ENCODE results near the gene NAB1. TPM values are rescaled to one million over a fixed set of nuclear protein-coding genes. Genes with fewer than 3 reads are reported as not detected.
A peak's percentile ranks its signal among the peaks of the same experiment; 100 is the strongest.
"Not testable (repeated sequence)": the region's sequence is repeated elsewhere in the genome, so short reads cannot be mapped to it uniquely, and the experiment has no call there.

Gene NAB1
- total RNA-seq, 1 donor from 2014 or later: 71.5 TPM

- Histone ChIP-seq H3K36me3 (no peaks in the 10 kb centered on the region), H3K27me3 (no peaks in the 10 kb centered on the region), H3K4me3 (no peak overlapping the region), H3F3A (ENCODE audit: low read depth) (no peaks in the 10 kb centered on the region), H2AFZ (replicated peaks) (no peak overlapping the region), H3K9me3 (ENCODE audit: low read depth) (no peaks in the 10 kb centered on the region), H3K4me2 (no peak overlapping the region), H3K79me2 (ENCODE audit: low read depth) (no peaks in the 10 kb centered on the region), H3K4me1 (peaks cover 5% of the 10 kb centered on the region), H3K27ac (no peak overlapping the region), H3K9ac (no peak overlapping the region), H4K20me1 (ENCODE audit: low read depth) (no peaks in the 10 kb centered on the region)
- no peak overlapping the region for H3K4me3 Mint-ChIP-seq
- no peaks in the 10 kb centered on the region for H3K4me1 Mint-ChIP-seq
- H3K9me3 Mint-ChIP-seq: peaks cover 3% of the 10 kb centered on the region
- TF ChIP-seq EZH2phosphoT487 (IDR thresholded peaks at IDR 0.05) (no peak), CTCF (IDR thresholded peaks at IDR 0.05) (no peak), EZH2 (IDR thresholded peaks at IDR 0.05) (no peak)
- no peaks in the 10 kb centered on the region for H3K36me3 Mint-ChIP-seq
- H3K27ac Mint-ChIP-seq: no peak overlapping the region
- H3K27me3 Mint-ChIP-seq (ENCODE audit: insufficient read depth, low read depth): no peaks in the 10 kb centered on the region
- DNase-seq (ENCODE audit: low spot score): no peak
Measured at GRCh38 chr2:190707726-190708125, 58.8 kb downstream of the NAB1 start.

GRCh38 chr2:190708650-190709049, 59.8 kb downstream of the NAB1 start:
- not testable (repeated sequence) for H3K4me2 ChIP-seq; H3K9ac ChIP-seq; H3K27ac Mint-ChIP-seq; H3K4me1 Mint-ChIP-seq; H3K27me3 ChIP-seq; H3K27ac ChIP-seq; H3K27me3 Mint-ChIP-seq (ENCODE audit: insufficient read depth, low read depth); H3F3A ChIP-seq (ENCODE audit: low read depth); H3K4me3 ChIP-seq; H3K4me3 Mint-ChIP-seq; H3K4me1 ChIP-seq; DNase-seq (ENCODE audit: low spot score); H4K20me1 ChIP-seq (ENCODE audit: low read depth); H3K36me3 ChIP-seq; H3K9me3 Mint-ChIP-seq; H2AFZ ChIP-seq (replicated peaks); H3K9me3 ChIP-seq (ENCODE audit: low read depth); H3K36me3 Mint-ChIP-seq; H3K79me2 ChIP-seq (ENCODE audit: low read depth)

GRCh38 chr2:190711069-190711468, 62.2 kb downstream of the NAB1 start:
- H3K9me3 ChIP-seq (ENCODE audit: low read depth): no peaks in the 10 kb centered on the region
- H3K9ac ChIP-seq: no peak overlapping the region
- H3K4me1 ChIP-seq: no peaks in the 10 kb centered on the region
- no peak overlapping the region for H3K4me3 ChIP-seq
- no peaks in the 10 kb centered on the region for H4K20me1 ChIP-seq (ENCODE audit: low read depth)
- H3K79me2 ChIP-seq (ENCODE audit: low read depth): no peaks in the 10 kb centered on the region
- Mint-ChIP-seq H3K27ac (no peak overlapping the region), H3K4me3 (no peak overlapping the region), H3K27me3 (ENCODE audit: insufficient read depth, low read depth) (peaks cover 3% of the 10 kb centered on the region), H3K9me3 (peaks cover 3% of the 10 kb centered on the region), H3K36me3 (no peaks in the 10 kb centered on the region), H3K4me1 (no peaks in the 10 kb centered on the region)
- H3K27me3 ChIP-seq: no peaks in the 10 kb centered on the region
- H3F3A ChIP-seq (ENCODE audit: low read depth): no peaks in the 10 kb centered on the region
- TF ChIP-seq EZH2 (IDR thresholded peaks at IDR 0.05): no peak
- TF ChIP-seq EZH2phosphoT487 (IDR thresholded peaks at IDR 0.05): no peak
- peak overlapping the region; percentile 79 for H2AFZ ChIP-seq (replicated peaks)
- H3K27ac ChIP-seq: no peak overlapping the region
- H3K4me2 ChIP-seq: no peak overlapping the region
- H3K36me3 ChIP-seq: no peaks in the 10 kb centered on the region
- no peak for DNase-seq (ENCODE audit: low spot score)

DNA sequence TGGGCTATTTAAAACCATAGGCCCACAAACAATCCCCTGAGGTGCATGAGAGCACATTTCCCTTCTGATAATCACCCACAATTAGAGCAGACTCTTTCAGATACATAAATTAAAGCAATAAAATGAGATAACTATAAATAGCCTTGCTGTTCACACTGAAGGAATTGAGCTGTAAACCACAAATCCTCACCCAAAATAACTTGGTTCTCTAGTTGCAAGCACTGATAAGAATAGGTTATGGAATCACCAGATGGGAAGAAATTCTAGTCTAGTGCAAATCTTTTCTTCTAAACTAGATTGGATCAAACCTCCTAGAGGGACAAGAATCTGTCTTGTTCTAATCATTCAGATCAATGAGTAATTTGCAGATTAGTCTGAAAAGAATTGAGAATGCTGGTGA, 64.6 kb downstream of the NAB1 start:
- DNase-seq (ENCODE audit: low spot score): no peak
- Histone ChIP-seq H3K9me3 (ENCODE audit: low read depth) (no peaks in the 10 kb centered on the region), H4K20me1 (ENCODE audit: low read depth) (no peaks in the 10 kb centered on the region), H3K4me2 (no peak overlapping the region), H3K4me3 (no peak overlapping the region), H3K36me3 (no peaks in the 10 kb centered on the region), H3K4me1 (no peaks in the 10 kb centered on the region), H3K27ac (no peak overlapping the region), H3K79me2 (ENCODE audit: low read depth) (no peaks in the 10 kb centered on the region), H3K9ac (no peak overlapping the region), H3F3A (ENCODE audit: low read depth) (no peaks in the 10 kb centered on the region), H3K27me3 (no peaks in the 10 kb centered on the region), H2AFZ (replicated peaks) (no peak overlapping the region)
- no peaks in the 10 kb centered on the region for H3K36me3 Mint-ChIP-seq
- no peaks in the 10 kb centered on the region for H3K4me1 Mint-ChIP-seq
- peaks cover under 1% of the 10 kb centered on the region for H3K9me3 Mint-ChIP-seq
- H3K4me3 Mint-ChIP-seq: no peak overlapping the region
- TF ChIP-seq CTCF (IDR thresholded peaks at IDR 0.05) (no peak), EZH2 (IDR thresholded peaks at IDR 0.05) (no peak), EZH2phosphoT487 (IDR thresholded peaks at IDR 0.05) (no peak)
- no peak overlapping the region for H3K27ac Mint-ChIP-seq
- peaks cover 3% of the 10 kb centered on the region for H3K27me3 Mint-ChIP-seq (ENCODE audit: insufficient read depth, low read depth)
